SK-N-SH (cell line): Measurements from ENCODE around the gene HERC4. TPM values are rescaled to one million over a fixed set of nuclear protein-coding genes. Genes with fewer than 3 reads are reported as not detected.
"Not testable (repeated sequence)": the region's sequence is repeated elsewhere in the genome, so short reads cannot be mapped to it uniquely, and the experiment has no call there.

Experiments
- CTCF ChIA-PET: fragments of 300-600, 350-600 bp; formaldehyde crosslinking; extraction: SDS; loops from one replicate; lab custom pipeline; 2021; lab: Yijun Ruan, JAX
- POLR2A ChIA-PET: fragments of 350-600 bp; sonication (Branson Sonifier 250); formaldehyde crosslinking; extraction: SDS; loops from one replicate; lab custom pipeline; 2020; ENCODE audit warnings: antibody characterized with exemption, inconsistent platforms; lab: Yijun Ruan, JAX
- DNase-seq: peaks from one replicate; pipeline ENCODE4 v3.0.0; 2012
- H2AFZ ChIP-seq: fragments of 200-600 bp; sonication (generic); 2 replicates; pipeline ENCODE4 v1.8.1; 2016; ENCODE audit warnings: antibody characterized with exemption, mild to moderate bottlenecking, low read depth
- H3F3A ChIP-seq: fragments of 200-600 bp; sonication (generic); replicated peaks from 2 replicates; pipeline ENCODE3; 2016; ENCODE audit warnings: antibody characterized with exemption, mild to moderate bottlenecking; ENCODE audit not compliant: insufficient read depth
- H3K27ac ChIP-seq, 2 experiments: fragments of 200-500 bp in 1 of 2; fragments of 200-600 bp in 1 of 2; sonication (Bioruptor generic) in 1 of 2; sonication (generic), shearing (Covaris generic) in 1 of 2; 2 replicates each; pipeline versions ENCODE4 v1.5.1 to v1.6.1; 2014 to 2016; ENCODE audit warnings: low read depth in 2 of 2, inconsistent platforms in 1 of 2, low read length in 1 of 2, mild to moderate bottlenecking in 1 of 2, mixed read lengths in 1 of 2
- H3K27me3 ChIP-seq: fragments of 200-600 bp; sonication (generic), shearing (Covaris generic); 2 replicates; pipeline ENCODE4 v1.6.1; 2016; ENCODE audit warnings: mixed run types; ENCODE audit not compliant: insufficient read depth
- H3K36me3 ChIP-seq, 2 experiments: fragments of 200-500 bp in 1 of 2; fragments of 200-600 bp in 1 of 2; sonication (Bioruptor generic) in 1 of 2; sonication (generic) in 1 of 2; replicated peaks in 1 of 2; 2 replicates each; pipeline versions ENCODE3 to v1.5.1; 2014 to 2016; ENCODE audit warnings: low read length in 1 of 2, mild to moderate bottlenecking in 1 of 2; ENCODE audit not compliant: insufficient read depth in 2 of 2, control insufficient read depth in 1 of 2
- H3K4me1 ChIP-seq, 2 experiments: fragments of 200-500 bp in 1 of 2; fragments of 200-600 bp in 1 of 2; sonication (Bioruptor generic) in 1 of 2; sonication (generic), shearing (Covaris generic) in 1 of 2; 2 replicates each; pipeline versions ENCODE4 v1.5.1 to v1.6.1; 2014 to 2016; ENCODE audit warnings: low read depth in 1 of 2, low read length in 1 of 2, mixed run types in 1 of 2; ENCODE audit not compliant: insufficient read depth in 2 of 2, control insufficient read depth in 1 of 2
- H3K4me2 ChIP-seq: fragments of 200-600 bp; sonication (generic), shearing (Covaris generic); 2 replicates; pipeline ENCODE4 v1.6.1; 2017; ENCODE audit warnings: mixed run types
- H3K4me3 ChIP-seq, 2 experiments: fragments of 200-500 bp in 1 of 2; fragments of 200-600 bp in 1 of 2; sonication (Bioruptor generic) in 1 of 2; sonication (generic), shearing (Covaris generic) in 1 of 2; 2 replicates each; pipeline versions ENCODE4 v1.5.1 to v1.8.1; 2014 to 2016; ENCODE audit warnings: low read depth in 2 of 2, inconsistent platforms in 1 of 2, low read length in 1 of 2, mild to moderate bottlenecking in 1 of 2, mixed read lengths in 1 of 2, moderate library complexity in 1 of 2
- H3K79me2 ChIP-seq: fragments of 200-600 bp; sonication (generic); 2 replicates; pipeline ENCODE4 v1.8.1; 2017; ENCODE audit warnings: mild to moderate bottlenecking; ENCODE audit not compliant: insufficient read depth
- H3K9ac ChIP-seq: fragments of 200-600 bp; sonication (generic); 2 replicates; pipeline ENCODE4 v1.6.1; 2017; ENCODE audit warnings: mixed run types
- H3K9me2 ChIP-seq: fragments of 200-600 bp; sonication (generic); 2 replicates; pipeline ENCODE4 v1.6.1; 2017; ENCODE audit warnings: mixed run types
- H3K9me3 ChIP-seq: fragments of 200-600 bp; sonication (generic); 2 replicates; pipeline ENCODE4 v1.6.1; 2017; ENCODE audit warnings: mixed run types, mild to moderate bottlenecking, moderate library complexity
- H4K20me1 ChIP-seq: fragments of 200-600 bp; sonication (generic); 2 replicates; pipeline ENCODE4 v1.6.1; 2017; ENCODE audit warnings: mild to moderate bottlenecking, mixed run types; ENCODE audit not compliant: insufficient read depth
- EZH2phosphoT487 ChIP-seq: fragments of 200-600 bp; sonication (generic); IDR thresholded peaks from 2 replicates; pipeline ENCODE4 v1.6.1; 2017; ENCODE audit warnings: low read depth, mixed run types, mild to moderate bottlenecking, antibody characterized with exemption, moderate library complexity, borderline replicate concordance
- FOXM1 ChIP-seq: IDR thresholded peaks from 2 replicates; pipeline ENCODE4 v1.4.0; 2012; ENCODE audit warnings: low read depth, mild to moderate bottlenecking
- GATA2 ChIP-seq: sonication (generic); formaldehyde crosslinking; IDR thresholded peaks from 2 replicates; pipeline ENCODE4 v1.5.0; 2020; ENCODE audit warnings: mild to moderate bottlenecking, missing genetic modification reagents
- JUND ChIP-seq: IDR thresholded peaks from 2 replicates; pipeline ENCODE4 v1.4.0; 2012
- MXI1 ChIP-seq: IDR thresholded peaks from 2 replicates; pipeline ENCODE4 v1.6.1; 2012; ENCODE audit warnings: mild to moderate bottlenecking, low read depth, low read length, improper control_type of control experiment
- POLR2AphosphoS5 ChIP-seq: IDR thresholded peaks from 2 replicates; pipeline ENCODE4 v1.6.1; 2012; ENCODE audit warnings: low read depth, low read length
- RXRA ChIP-seq: IDR thresholded peaks from 2 replicates; pipeline ENCODE4 v1.4.0; 2012; ENCODE audit warnings: low read depth, mild to moderate bottlenecking, borderline replicate concordance
- TAF1 ChIP-seq: IDR thresholded peaks from 2 replicates; pipeline ENCODE4 v1.6.1; 2012; ENCODE audit warnings: low read depth, mild to moderate bottlenecking, low read length, moderate library complexity, borderline replicate concordance
- TEAD4 ChIP-seq: IDR thresholded peaks from 2 replicates; pipeline ENCODE4 v1.4.0; 2012; ENCODE audit warnings: mild to moderate bottlenecking, borderline replicate concordance; ENCODE audit not compliant: insufficient read depth
- WGBS: methylation state at CpG from one replicate; pipeline ENCODE4 v1.1.6; 2017; ENCODE audit warnings: low lambda C conversion rate; 5-methylcytosine and 5-hydroxymethylcytosine counted together
- polyA plus RNA-seq, 3 experiments: library from polyadenylated mRNA; depleted of rRNA; stranded (reverse); fragments of >200 nt; gene quantifications; 2 replicates each; pipeline ENCODE4 v1.2.3, GENCODE V29; 2012
- TF ChIP-seq, protein P1 (sequence below): IDR thresholded peaks from 2 replicates; pipeline ENCODE4 v1.6.1; 2012; ENCODE audit warnings: mild to moderate bottlenecking, low read depth, low read length, moderate library complexity
- TF ChIP-seq, protein P2 (sequence below): IDR thresholded peaks from 2 replicates; pipeline ENCODE4 v1.4.0; 2012; ENCODE audit warnings: low read depth, borderline replicate concordance
- TF ChIP-seq, protein P3 (sequence below): IDR thresholded peaks from 2 replicates; pipeline ENCODE4; 2012

Gene HERC4
- polyA plus RNA-seq, 1 of the 3 experiments (the other 2 are of a cell fraction), result 16.2 TPM

DNA sequence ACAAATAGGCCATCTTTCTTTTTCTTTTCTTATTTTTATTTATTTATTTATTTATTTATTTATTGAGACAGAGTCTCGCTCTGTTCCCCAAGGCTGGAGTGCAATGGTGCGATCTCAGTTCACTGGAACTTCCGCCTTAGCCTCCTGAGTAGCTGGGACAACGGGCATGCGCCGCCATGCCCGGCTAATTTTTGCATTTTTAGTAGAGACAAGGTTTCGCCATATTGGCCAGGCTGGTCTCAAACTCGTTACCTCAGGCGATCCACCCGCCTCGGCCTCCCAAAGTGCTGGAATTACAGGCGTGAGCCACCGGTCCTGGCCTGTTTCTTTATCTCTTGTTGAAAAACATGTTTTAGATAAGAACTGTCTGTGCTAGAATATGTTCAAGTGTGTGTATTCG, 998 bp upstream of the HERC4 start:
- H3K4me3 ChIP-seq, H3K9me3 ChIP-seq, CTCF ChIA-PET, H2AFZ ChIP-seq, H3K27ac ChIP-seq, POLR2A ChIA-PET, DNase-seq, H3K9ac ChIP-seq, H3K9me2 ChIP-seq, H3K27me3 ChIP-seq, H3K4me2 ChIP-seq: not testable (repeated sequence)
- 96% methylated on average over 15 of the region's 15 CpGs for WGBS
- Histone ChIP-seq H3K79me2 (peaks cover 40% of the 10 kb centered on the region), H3K36me3 (peaks cover 6 to 19% of the 10 kb centered on the region in 2 experiments), H3F3A (peaks cover 11% of the 10 kb centered on the region), H3K4me1 (peaks cover 0 to 12% of the 10 kb centered on the region in 2 experiments; a peak in 3 of 4 replicates), H4K20me1 (peaks cover 28% of the 10 kb centered on the region)

DNA sequence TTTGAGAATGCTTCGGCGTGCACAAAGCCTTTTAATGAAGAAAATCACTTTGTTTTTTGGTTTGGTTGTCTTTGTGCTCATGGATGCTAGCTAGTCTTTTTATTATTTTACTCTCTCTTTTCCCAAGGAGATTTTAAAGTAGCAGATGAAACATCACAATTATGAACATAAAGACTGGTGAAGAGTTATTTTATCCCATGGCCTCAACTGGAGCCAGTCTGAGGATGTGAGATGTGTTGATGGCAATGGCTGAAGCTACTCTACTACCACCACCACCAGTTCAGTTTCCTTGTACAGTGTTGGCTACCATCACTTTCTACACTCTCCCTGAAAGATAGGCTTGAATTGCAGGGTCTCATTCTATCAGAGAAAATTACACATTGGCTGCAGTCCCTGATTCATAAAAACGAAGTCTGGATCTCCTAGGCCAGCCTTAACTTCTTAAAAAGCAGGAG, 494 bp upstream of the HERC4 start:
- CTCF ChIA-PET, result no interaction called here
- TF ChIP-seq, protein P1, sequence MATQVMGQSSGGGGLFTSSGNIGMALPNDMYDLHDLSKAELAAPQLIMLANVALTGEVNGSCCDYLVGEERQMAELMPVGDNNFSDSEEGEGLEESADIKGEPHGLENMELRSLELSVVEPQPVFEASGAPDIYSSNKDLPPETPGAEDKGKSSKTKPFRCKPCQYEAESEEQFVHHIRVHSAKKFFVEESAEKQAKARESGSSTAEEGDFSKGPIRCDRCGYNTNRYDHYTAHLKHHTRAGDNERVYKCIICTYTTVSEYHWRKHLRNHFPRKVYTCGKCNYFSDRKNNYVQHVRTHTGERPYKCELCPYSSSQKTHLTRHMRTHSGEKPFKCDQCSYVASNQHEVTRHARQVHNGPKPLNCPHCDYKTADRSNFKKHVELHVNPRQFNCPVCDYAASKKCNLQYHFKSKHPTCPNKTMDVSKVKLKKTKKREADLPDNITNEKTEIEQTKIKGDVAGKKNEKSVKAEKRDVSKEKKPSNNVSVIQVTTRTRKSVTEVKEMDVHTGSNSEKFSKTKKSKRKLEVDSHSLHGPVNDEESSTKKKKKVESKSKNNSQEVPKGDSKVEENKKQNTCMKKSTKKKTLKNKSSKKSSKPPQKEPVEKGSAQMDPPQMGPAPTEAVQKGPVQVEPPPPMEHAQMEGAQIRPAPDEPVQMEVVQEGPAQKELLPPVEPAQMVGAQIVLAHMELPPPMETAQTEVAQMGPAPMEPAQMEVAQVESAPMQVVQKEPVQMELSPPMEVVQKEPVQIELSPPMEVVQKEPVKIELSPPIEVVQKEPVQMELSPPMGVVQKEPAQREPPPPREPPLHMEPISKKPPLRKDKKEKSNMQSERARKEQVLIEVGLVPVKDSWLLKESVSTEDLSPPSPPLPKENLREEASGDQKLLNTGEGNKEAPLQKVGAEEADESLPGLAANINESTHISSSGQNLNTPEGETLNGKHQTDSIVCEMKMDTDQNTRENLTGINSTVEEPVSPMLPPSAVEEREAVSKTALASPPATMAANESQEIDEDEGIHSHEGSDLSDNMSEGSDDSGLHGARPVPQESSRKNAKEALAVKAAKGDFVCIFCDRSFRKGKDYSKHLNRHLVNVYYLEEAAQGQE, result no peak
- TF ChIP-seq TEAD4 (no peak), MXI1 (no peak), RXRA (no peak), FOXM1 (no peak), JUND (no peak), TAF1 (no peak), GATA2 (CRISPR knock-in tag) (no peak), EZH2phosphoT487 (no peak), POLR2AphosphoS5 (no peak)
- TF ChIP-seq, protein P2, sequence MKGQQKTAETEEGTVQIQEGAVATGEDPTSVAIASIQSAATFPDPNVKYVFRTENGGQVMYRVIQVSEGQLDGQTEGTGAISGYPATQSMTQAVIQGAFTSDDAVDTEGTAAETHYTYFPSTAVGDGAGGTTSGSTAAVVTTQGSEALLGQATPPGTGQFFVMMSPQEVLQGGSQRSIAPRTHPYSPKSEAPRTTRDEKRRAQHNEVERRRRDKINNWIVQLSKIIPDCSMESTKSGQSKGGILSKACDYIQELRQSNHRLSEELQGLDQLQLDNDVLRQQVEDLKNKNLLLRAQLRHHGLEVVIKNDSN, result no peak
- TF ChIP-seq, protein P3, sequence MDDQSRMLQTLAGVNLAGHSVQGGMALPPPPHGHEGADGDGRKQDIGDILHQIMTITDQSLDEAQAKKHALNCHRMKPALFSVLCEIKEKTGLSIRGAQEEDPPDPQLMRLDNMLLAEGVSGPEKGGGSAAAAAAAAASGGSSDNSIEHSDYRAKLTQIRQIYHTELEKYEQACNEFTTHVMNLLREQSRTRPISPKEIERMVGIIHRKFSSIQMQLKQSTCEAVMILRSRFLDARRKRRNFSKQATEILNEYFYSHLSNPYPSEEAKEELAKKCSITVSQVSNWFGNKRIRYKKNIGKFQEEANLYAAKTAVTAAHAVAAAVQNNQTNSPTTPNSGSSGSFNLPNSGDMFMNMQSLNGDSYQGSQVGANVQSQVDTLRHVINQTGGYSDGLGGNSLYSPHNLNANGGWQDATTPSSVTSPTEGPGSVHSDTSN, result no peak
- TF ChIP-seq, all 33 proteins: peak for 0

More for the DNA sequence above, 494 bp upstream of the HERC4 start:
- Histone ChIP-seq H2AFZ (peak overlapping the region; percentile 100), H3K27me3 (no peaks in the 10 kb centered on the region), H3K36me3 (peaks cover 11 to 23% of the 10 kb centered on the region in 2 experiments), H4K20me1 (peaks cover 32% of the 10 kb centered on the region), H3F3A (peaks cover 11% of the 10 kb centered on the region), H3K9me3 (no peaks in the 10 kb centered on the region), H3K79me2 (peaks cover 45% of the 10 kb centered on the region), H3K9me2 (no peaks in the 10 kb centered on the region), H3K4me1 (peaks cover 0 to 12% of the 10 kb centered on the region in 2 experiments; a peak in 3 of 4 replicates), H3K27ac (peak overlapping the region; percentile 76 to 99), H3K4me2 (peak overlapping the region; percentile 54; the same call in 1 of the 2 replicates), H3K9ac (peak overlapping the region; percentile 40; the same call in 1 of the 2 replicates), H3K4me3 (peak overlapping the region in 1 of 2 experiments; percentile 29; a peak in 2 of 4 replicates)
- POLR2A ChIA-PET, result no interaction called here
- DNase-seq, result no peak
- WGBS, result 33% methylated on average over 3 of the region's 3 CpGs
